Activated CD8-positive, alpha-beta memory T cell treated with anti-CD3 and anti-CD28 coated beads for 48 hours (primary cell): Measurements from ENCODE around the gene CABLES1.
"Not testable (repeated sequence)": the region's sequence is repeated elsewhere in the genome, so short reads cannot be mapped to it uniquely, and the experiment has no call there.

Experiments used
- DNase-seq, 3 experiments: peaks; one replicate each; pipeline ENCODE4 v3.0.0-alpha.2; 2020; ENCODE audit warnings: low read depth in 2 of 3, low spot score in 2 of 3

CABLES1 gene

DNA sequence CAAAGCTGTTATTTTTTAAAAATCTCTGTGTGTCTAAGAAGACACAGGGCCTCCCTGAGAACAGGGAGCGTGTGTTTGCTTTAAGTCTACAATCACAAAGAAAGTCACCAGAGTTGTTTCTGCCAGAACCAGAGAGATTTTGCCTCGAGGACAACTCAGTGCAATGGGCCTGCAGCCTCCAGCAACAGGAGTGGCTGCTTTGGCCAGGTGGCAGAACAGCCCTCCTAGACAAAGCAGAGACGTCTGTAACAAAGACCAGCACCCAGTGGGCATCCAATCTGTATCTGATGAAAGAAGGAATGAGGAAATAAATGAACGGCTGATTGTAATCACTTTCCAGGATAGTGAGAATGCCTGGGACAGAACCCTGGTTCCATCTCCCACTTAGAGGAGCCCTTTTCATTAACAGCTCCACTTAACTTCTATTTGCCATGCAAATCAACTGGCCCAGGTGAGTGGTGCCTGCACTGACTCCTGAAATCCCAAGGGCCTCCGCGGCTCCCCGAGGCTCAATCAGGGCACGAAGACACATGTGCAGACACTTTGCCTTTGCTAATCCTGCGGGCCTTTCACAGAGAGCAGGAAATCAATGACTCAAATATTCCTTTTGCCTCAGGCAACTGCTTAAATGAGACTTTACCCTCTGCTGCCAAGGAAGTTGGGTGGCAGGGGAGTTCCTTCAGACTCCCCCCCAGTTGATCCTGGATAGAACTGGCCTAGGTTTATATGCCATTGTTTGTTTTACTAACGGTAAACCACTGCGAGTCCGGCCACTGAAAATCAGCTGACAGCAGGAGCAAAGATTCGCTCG is 146.5 kb downstream of the CABLES1 start:
- DNase-seq = no peak

DNA sequence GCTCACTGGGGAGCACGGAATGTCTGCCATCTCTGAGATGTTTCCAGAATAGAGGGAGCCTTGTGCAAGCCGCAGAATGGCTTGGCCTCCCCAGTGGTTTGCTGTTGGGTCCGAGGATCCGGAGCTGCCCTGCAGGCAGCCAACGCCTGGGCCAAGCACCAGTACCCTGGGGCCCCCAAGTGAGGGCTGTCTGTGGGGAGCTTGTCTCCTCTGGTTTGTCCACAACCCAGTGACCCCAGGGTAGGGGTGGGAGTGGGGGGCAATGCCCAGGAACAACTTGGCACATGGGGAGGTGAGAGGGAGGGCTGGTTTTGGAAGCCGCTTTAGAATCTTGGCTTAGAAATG is 147.1 kb downstream of the CABLES1 start:
- no peak for DNase-seq

DNA sequence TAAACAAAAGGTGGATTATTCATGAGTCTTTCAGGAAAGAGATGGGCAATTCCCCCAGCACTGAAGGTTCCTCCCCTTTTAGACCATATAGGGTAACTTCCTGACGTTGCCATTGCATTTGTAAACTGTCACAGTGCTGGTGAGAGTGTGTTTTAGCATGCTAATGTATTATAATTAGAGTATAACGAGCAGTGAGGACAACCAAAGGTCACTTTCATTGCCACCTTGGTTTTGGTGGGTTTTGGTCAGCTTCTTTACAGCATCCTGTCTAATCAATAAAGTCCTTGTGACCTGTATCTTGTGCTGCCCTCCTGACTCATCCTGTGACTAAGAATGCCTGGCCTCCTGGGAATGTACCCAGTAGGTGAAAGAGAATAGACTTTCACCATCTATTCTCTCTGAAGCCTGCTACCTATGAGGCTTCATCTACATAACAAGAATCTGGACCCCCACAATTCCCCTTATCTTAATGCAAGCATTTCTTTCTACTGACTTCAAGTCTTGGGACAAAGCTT is 148.7 kb downstream of the CABLES1 start:
- no peak for DNase-seq

DNA sequence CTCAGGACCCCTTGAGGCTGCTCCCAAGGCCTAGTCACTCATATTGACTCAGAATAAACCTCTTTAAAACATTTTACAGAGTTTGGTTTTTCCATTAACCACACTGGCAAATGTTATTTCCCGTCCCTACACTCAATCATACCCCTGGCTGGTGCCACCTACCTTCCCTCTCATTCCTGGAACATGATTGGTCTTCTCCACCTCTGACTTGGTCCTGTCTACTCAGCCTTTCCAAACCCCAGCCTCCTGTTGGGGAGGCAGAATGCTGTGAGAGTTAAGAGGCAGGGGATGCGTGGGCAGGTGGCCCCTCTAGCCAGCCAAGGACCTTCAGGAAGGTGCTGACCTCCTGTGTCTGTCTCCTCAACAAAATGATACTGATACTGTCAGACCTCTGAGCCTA is 149.3 kb downstream of the CABLES1 start:
- DNase-seq = no peak

DNA sequence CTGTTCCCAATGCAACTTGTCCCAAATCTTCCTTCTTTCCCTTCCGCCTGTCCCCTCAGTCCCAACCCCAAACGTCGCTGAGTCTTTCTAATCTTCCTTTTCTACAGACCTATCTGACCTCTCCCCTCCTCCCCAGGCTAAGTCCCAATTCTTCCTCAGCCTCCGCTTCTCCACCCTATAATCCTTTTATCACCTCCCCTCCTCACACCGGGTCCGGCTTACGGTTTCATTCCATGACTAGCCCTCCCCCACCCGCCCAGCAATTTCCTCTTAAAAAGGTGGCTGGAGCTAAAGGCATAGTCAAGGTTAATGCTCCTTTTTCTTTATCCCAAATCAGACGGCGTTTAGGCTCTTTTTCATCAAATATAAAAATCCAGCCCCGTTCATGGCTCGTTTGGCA is 150.3 kb downstream of the CABLES1 start:
- not testable (repeated sequence) for DNase-seq

DNA sequence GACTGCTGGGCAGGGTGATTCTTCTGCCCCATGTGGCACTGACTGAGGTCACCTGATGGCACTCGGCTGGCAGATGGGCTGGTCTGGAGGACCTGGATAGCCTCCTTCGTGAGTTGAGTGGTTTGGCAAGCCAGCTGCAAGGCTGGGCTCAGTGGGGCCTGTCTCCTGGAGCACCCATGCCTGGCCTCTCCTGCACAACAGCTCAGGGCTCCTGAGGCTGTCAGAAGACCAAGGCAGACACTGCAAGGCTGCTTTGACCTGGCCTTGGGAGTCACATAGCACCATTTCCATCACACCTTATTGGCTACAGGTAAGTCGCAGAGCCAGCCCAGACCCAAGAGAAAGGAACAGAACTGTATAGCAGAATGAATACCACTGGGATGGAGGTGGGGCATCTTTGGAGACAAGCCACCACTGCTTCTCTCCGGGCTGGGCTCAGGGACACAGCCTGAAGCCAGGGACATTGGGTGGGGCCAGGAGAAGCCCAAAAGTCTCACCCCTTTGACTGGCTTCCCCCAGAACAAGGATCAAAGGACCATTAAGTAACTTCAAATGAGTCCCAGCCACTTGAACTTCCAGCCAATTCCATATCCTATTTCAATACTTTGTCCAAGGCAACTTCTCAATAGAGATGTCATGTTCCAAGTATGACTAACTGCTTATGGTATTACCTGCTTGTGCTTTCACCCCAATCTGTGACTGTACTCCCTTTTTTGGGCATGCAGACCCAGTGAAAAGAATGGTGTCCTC is 156.3 kb downstream of the CABLES1 start:
- DNase-seq = no peak

DNA sequence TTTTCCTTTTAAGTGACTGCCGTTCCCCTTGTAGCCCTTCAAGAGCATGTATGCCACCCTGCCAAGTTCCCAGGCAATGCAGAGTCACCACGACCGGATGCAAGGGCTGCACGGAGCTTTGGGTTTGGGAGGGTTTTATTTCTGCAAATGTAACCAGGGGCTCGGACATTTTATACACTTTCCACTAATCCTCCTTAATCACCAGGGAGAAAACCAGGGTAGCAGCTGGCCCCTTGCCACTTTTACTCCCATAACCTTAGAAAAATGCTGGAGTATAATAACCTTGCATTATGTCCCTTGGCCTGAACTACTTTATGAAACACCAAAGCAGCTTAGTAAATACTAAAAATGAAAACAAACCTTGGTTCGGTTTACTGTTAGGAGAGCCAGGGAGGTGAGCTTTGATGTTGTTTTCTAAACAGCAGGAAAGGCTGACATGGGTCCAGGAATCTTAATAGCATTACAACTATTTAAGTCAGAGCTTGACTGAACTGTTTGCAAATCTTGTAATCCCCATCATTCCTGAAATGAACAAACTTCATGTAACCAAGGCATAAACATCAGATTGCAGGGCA is 165.0 kb downstream of the CABLES1 start:
- no peak for DNase-seq

DNA sequence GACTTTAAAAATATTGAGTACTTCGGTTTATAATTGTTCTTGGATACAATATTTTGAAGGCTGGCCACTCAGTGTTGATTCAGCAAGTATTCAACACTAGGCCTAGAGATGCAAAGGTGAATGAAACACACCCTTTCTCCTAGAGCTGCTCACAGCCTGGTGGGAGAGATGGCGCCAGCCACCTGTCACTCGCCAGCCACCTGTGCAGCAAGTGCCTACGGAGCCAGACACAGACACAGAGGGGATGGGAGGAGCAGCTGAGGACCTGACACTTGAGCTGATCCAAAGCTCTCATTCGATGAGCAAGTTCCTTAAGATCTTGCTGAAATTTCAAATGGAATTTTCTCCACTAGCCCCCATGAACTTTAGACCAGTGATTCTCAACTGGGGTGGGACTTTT is 166.7 kb downstream of the CABLES1 start:
- no peak for DNase-seq

DNA sequence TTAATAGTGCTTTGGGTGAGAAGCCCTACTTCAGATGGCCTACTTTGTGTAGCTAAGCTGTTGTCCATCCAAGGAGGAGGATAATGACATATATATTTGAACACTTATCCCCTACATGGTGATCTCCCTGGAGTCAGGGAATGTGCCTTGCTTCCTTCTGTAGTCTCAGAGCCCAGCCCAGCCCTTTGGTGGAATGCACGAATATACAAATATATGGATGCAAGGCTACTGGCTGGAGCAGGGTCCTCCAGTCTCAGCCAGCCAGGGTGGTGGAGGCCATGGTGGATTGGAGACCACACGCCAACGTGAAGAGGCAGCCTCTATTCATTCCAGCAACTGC is 167.2 kb downstream of the CABLES1 start:
- no peak for DNase-seq

DNA sequence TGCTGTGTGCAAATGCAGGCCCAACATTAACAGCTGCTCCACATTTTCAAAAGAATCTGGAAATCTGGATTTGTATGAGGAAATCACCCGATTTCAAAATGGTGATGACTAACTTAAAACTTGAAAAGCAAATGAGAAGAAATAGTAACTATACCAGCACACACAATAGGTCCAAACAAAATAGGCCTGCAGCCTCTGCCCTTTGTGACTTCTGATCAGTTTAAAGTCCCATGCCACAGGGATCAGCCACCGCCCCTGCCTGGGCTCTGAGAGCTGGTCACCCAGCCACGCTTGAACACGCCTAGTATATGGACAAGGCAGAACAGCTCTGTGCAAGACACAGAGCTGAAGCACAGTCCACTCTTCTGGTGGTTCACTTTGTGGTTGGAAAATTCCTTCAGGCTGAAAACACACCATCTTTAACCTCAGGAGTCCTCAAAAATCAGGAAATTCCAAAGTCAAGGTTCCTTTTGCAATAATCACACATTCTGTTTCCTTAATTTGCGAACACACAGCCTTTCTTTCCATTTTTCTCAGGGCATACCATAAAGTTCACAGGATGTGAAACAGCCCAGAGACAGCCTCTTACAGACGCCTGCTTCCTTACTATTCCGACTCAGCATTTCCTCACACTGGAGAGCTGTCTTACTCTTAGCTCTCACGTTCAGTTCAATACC is 167.7 kb downstream of the CABLES1 start:
- no peak for DNase-seq

DNA sequence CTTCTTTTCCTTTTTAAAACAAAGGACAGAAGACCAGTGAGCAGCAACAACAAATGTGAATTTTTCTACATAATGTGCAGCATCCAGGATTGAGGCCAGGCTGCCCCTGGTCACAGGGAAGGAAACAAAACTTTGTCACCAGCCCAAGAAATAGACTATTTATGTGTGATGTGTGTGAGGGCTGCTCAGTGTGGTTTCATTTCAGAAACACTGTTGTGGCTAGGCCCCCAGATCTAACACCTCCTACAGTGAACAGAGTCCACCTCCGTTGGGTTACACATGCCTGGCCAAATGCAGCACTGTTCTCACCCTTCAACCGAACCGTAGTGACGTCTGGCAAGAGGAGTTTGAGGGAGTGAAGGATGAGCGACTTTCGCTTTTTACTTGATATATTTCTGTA is 171.5 kb downstream of the CABLES1 start:
- DNase-seq = no peak

DNA sequence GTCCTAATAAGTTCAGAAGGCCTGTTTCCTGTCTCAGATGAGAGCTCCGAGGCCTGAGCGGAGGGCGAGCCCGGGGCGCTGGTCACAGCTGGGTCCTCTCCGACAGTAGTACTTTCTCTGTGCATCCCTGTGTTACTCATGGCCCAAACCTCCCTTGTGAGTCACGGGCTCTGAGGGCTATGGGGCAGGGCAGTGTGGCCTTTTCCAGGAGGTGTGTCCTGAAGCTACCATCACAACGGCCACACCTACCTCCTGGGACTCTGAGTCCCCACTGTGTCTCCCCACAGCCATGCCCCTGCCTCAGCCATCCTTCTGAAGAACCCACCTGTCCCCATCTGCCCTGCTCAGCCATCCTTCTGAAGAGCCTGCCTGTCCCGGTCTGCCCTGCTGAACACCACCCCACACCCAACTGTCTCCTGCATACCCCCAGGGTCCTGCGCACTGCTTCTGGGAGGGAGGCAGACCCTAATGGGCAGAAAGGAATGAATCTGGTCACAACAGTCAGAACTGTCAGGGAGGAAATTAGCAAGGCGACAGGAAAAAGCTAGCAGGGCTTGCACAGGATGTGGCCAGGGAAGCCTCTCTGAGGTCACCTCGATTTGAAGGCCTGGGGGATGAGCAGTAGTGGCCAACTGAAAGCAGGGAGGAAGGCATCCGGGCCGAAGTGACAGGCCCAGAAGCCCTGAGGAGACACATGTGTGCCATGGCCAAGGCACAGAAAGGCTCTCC is 172.4 kb downstream of the CABLES1 start:
- DNase-seq = no peak
